Astrocyte of the spinal cord (primary cell): ENCODE data around the gene ZNF670.

Experiments used
- DNase-seq: peaks from one replicate; pipeline ENCODE4 v3.0.0; 2011; ENCODE audit warnings: low read depth, low spot score
- H3K4me3 ChIP-seq: 2 replicates; pipeline ENCODE4 v1.5.1; 2011; ENCODE audit warnings: low read depth, mild to moderate bottlenecking, low read length, moderate library complexity
- CTCF ChIP-seq: IDR thresholded peaks from 2 replicates; pipeline ENCODE4 v1.5.1; 2012; ENCODE audit warnings: low read depth, mild to moderate bottlenecking, low read length, inconsistent platforms
- in situ Hi-C: cut with HindIII; loops from 2 replicates; pipeline ENCODE4 v1.10.0; 2017; ENCODE audit warnings: low sequenced_read_pairs

ZNF670 gene

GRCh38 chr1:247079141-247079874, 697 bp upstream of the ZNF670 start:
- in situ Hi-C loops, result no loop called here
- DNase-seq, result no peak
- TF ChIP-seq CTCF, result no peak
- H3K4me3 ChIP-seq, result peak overlapping the region; percentile 91

GRCh38 chr1:247077876-247078257, 744 bp downstream of the ZNF670 start:
- peak; percentile 32 for DNase-seq
- no peak for TF ChIP-seq CTCF
- H3K4me3 ChIP-seq, result peak overlapping the region; percentile 91
- in situ Hi-C loops, result no loop called here

- in situ Hi-C loops, result no loop called here
- no peak for DNase-seq
- H3K4me3 ChIP-seq, result no peak overlapping the region
- TF ChIP-seq CTCF, result no peak
These were observed 1.4 kb downstream of the ZNF670 start for GRCh38 chr1:247077213-247077612.

- no peak overlapping the region for H3K4me3 ChIP-seq
- in situ Hi-C loops, result no loop called here
- no peak for DNase-seq
- TF ChIP-seq CTCF, result no peak
These were observed 8.0 kb downstream of the ZNF670 start for GRCh38 chr1:247070645-247071044.

- H3K4me3 ChIP-seq, result no peak overlapping the region
- DNase-seq, result no peak
- TF ChIP-seq CTCF, result no peak
- in situ Hi-C loops, result no loop called here
These were observed 14.3 kb downstream of the ZNF670 start for GRCh38 chr1:247064304-247064703.

GRCh38 chr1:247060771-247061170, 17.8 kb downstream of the ZNF670 start:
- no peak for TF ChIP-seq CTCF
- in situ Hi-C loops, result no loop called here
- DNase-seq, result no peak

More at GRCh38 chr1:247060771-247061170, 17.8 kb downstream of the ZNF670 start:
- no peak overlapping the region for H3K4me3 ChIP-seq
